GM13977 (cell line): Measurements from ENCODE around the gene PLCB1.

Experiments used
- DNase-seq: peaks from one replicate; pipeline ENCODE4 v3.0.0; 2012; ENCODE audit warnings: low spot score
- CTCF ChIP-seq: IDR thresholded peaks from 2 replicates; pipeline ENCODE4 v1.5.1; 2012; ENCODE audit warnings: mild to moderate bottlenecking, control low read depth; ENCODE audit not compliant: insufficient read depth; ENCODE audit errors: extremely low read depth, missing control alignments
- in situ Hi-C: fragments of 300-500 bp; cut with MboI; formaldehyde crosslinking; loops from one replicate; pipeline ENCODE4 v1.12.0; 2022; ENCODE audit warnings: low sequenced_read_pairs, low pct_unique_long_range_greater_than_20kb, mixed read lengths, inconsistent platforms; ENCODE audit not compliant: unreplicated experiment

Gene PLCB1

GRCh38 chr20:8131598-8132483, at the start of gene PLCB1:
Gene PLCB1, plus strand, starts transcription at chr20:8132266. Its CDS starts 386 bp downstream, at chr20:8132652.
- in situ Hi-C loops: no loop called here
- peak; percentile 95 for TF ChIP-seq CTCF
- peak; percentile 88 for DNase-seq

GRCh38 chr20:8082989-8083388, 49.1 kb upstream of the PLCB1 start:
- in situ Hi-C loops: no loop called here
- no peak for DNase-seq
- no peak for TF ChIP-seq CTCF

DNA sequence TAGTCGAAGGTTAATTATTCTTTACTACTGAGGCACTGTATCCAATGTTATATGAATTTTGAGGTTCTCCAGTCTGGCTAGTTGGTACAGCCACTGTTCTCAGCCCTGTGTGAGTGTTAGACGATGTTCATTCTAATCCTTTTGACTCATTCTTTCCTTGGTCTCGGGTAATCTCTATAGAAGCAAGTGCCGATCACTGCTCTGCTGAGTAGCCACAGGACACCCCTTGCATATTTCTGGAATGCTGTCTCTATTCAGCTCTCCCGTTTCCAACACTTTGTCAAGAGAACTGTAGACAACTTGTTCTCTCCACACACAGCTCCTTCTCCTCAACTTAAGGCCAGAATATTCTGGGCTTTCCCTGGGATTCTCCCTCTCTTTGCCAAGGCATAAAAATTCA, 42.4 kb upstream of the PLCB1 start:
- no peak for TF ChIP-seq CTCF
- in situ Hi-C loops: no loop called here
- no peak for DNase-seq

DNA sequence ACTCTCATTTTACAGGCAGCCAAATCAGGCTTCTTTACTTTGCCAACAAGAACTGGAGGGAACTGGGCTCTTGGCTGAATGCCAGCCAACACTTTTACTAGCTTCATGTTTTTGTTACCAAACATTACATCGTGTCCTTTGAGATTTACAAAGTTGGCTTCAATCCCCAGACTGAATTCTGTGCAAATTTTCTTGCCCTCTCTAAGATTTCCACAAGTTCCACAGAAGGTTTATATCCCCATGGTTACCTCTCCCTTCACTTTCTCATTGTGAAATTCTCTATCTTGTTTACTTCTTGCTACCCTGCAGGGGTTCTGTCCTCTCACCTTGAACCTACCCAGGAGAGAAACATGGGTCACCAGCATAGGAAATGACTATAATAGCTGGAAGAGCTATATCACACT, 37.6 kb upstream of the PLCB1 start:
- no peak for DNase-seq
- no peak for TF ChIP-seq CTCF
- in situ Hi-C loops: no loop called here

DNA sequence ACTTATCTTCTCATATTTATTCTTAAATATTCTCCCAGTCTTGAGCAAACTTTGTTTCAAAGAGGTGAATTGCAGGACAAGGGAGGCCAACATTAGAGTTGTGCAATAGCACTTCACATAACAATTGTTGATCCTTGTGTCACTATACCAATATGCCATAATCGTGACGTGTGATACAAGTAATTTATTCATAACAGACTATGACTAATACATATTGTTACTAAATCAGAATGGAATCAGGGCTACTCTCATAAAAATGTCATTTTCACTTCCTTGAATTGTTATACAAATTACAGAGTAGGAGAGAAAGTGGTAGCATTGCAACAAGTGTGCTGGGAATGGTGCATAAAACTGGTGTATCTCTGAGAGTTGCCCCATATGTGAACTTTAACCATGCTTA, 37.2 kb upstream of the PLCB1 start:
- DNase-seq: no peak
- in situ Hi-C loops: no loop called here
- no peak for TF ChIP-seq CTCF

DNA sequence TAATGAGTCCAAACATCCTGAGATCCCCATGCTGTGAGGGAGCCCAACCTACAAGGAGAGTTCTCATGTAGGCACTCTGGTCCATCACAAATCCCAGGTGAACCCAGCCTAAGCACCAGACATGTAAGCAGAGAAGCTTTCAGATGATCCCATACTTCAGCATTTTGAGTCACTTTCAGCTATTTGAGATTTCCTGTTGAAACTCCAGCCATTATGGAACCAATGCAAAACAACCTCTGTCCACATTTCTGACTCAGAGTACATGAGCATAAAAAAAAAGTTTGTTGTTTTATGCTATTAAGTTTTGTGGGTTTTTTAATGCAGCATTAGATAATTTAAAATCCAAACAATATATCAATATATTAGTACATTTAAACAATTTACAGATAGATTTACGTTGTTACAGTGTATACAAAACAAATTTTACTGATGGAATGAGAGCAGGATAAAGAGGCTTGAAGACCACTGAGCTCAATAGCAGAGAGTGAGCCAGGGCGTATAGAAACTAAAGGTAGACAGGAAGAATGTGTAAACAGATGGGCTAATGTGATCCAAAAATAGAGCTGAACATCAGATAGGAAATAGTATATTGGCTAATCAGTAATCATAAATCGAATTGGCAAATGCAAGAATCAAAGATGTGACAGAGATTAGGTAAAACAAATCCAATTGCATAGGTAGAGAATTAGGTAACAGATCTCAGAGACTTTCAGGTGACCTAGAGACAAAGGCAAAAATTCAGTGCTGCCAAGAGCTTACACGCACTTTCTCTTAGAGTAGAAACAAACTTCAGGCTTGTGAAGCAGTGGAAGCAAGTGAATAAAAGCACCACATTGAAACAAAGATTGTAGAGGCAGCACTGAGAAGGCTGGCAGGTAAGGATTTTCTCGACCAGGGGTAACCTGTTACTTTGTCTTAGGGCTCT, 36.2 kb upstream of the PLCB1 start:
- no peak for DNase-seq
- no peak for TF ChIP-seq CTCF
- in situ Hi-C loops: no loop called here
